Measurements from ENCODE around the gene ABCA9. TPM values are rescaled to one million over a fixed set of nuclear protein-coding genes. Genes with fewer than 3 reads are reported as not detected.
A peak's percentile ranks its signal among the peaks of the same experiment; 100 is the strongest.

Gene ABCA9
- total and polyA plus RNA-seq, 2 experiments from 2014 or later, result not detected

GRCh38 chr17:69098625-69099024 lies 37.9 kb upstream of the ABCA9 start:
- Histone ChIP-seq H3F3A (replicated peaks; ENCODE audit: low read depth) (no peaks in the 10 kb centered on the region), H3K27ac (ENCODE audit: low read depth) (no peak overlapping the region), H3K4me1 (ENCODE audit: insufficient read depth) (no peaks in the 10 kb centered on the region), H3K27me3 (ENCODE audit: insufficient read depth) (no peaks in the 10 kb centered on the region), H3K9me2 (ENCODE audit: insufficient read depth) (no peaks in the 10 kb centered on the region), H3K36me3 (ENCODE audit: insufficient read depth) (no peaks in the 10 kb centered on the region), H2AFZ (peak overlapping the region; percentile 61; the same call in 1 of the 2 replicates), H4K20me1 (replicated peaks; ENCODE audit: insufficient read depth) (no peaks in the 10 kb centered on the region), H3K4me2 (no peak overlapping the region), H3K4me3 (no peak overlapping the region), H3K79me2 (replicated peaks; ENCODE audit: insufficient read depth) (no peaks in the 10 kb centered on the region)
- no peak for ATAC-seq
- DNase-seq (ENCODE audit: low spot score), result no peak
- no peak overlapping the region for H3K4me3 Mint-ChIP-seq
- H3K9me3 Mint-ChIP-seq, result no peaks in the 10 kb centered on the region
- no peaks in the 10 kb centered on the region for H3K36me3 Mint-ChIP-seq (ENCODE audit: low read depth)
- no peaks in the 10 kb centered on the region; the same call in 2 of the 3 replicates for H3K4me1 Mint-ChIP-seq
- TF ChIP-seq NANOG (IDR thresholded peaks at IDR 0.05; ENCODE audit: borderline replicate concordance), result no peak
- no peak for TF ChIP-seq REST (IDR thresholded peaks at IDR 0.05; ENCODE audit: unreplicated experiment)
- TF ChIP-seq CTCF (conservative IDR thresholded peaks at IDR 0.05; ENCODE audit: low read depth in 2 of 2), result no peak
- TF ChIP-seq EZH2phosphoT487 (IDR thresholded peaks at IDR 0.05; ENCODE audit: unreplicated experiment), result no peak
- no peak for TF ChIP-seq STAT1 (IDR thresholded peaks at IDR 0.05; ENCODE audit: unreplicated experiment)
- TF ChIP-seq ZNF331 (CRISPR knock-in tag; IDR thresholded peaks at IDR 0.05; ENCODE audit: low read depth), result no peak
- TF ChIP-seq POLR2AphosphoS5 (IDR thresholded peaks at IDR 0.05; ENCODE audit: low read depth), result no peak
- TF ChIP-seq ZNF114 (CRISPR knock-in tag; IDR thresholded peaks at IDR 0.05), result no peak
- TF ChIP-seq JUNB (IDR thresholded peaks at IDR 0.05; ENCODE audit: unreplicated experiment), result no peak
- no peak for TF ChIP-seq ZNF462 (CRISPR knock-in tag; IDR thresholded peaks at IDR 0.05)
- TF ChIP-seq CREB1 (CRISPR knock-in tag; IDR thresholded peaks at IDR 0.05; ENCODE audit: low read depth), result no peak
- TF ChIP-seq ETS1 (IDR thresholded peaks at IDR 0.05), result no peak
- no peak for TF ChIP-seq EZH2 (IDR thresholded peaks at IDR 0.05; ENCODE audit: low read depth, unreplicated experiment)
- H3K27ac Mint-ChIP-seq, result no peak overlapping the region
- H3K27me3 Mint-ChIP-seq (ENCODE audit: insufficient read depth, low read depth, poor library complexity), result no peaks in the 10 kb centered on the region
